ENCODE data around the gene LYRM7. TPM values are rescaled to one million over a fixed set of nuclear protein-coding genes. Genes with fewer than 3 reads are reported as not detected.

The LYRM7 gene
- 15.3 and 23.4 TPM in 2 replicates for total RNA-seq (2013; cell fraction: nucleolus; rRNA removed)
- total RNA-seq (2014; rRNA removed) = 15.1 and 19.6 TPM in 2 replicates
- total RNA-seq (2014; rRNA removed; fragmentation: Illumina TruSeq; extraction: Trizol) = 17.6 and 21.7 TPM in 2 replicates
- 13.7 and 13.9 TPM in 2 replicates for total RNA-seq (2021)
- 2.7 TPM for polyA plus RNA-seq (2011; ENCODE audit: low read depth)
- 9.2 and 21.4 TPM in 2 replicates for polyA plus RNA-seq (2011; rRNA removed)
- 3.6 and 3.7 TPM in 2 replicates for polyA plus RNA-seq (2011; cell fraction: cytosol; rRNA removed)
- 1.4 and 1.5 TPM in 2 replicates for polyA plus RNA-seq (2011; cell fraction: nucleus; rRNA removed)
- 7.1 and 8.1 TPM in 2 replicates for polyA plus RNA-seq (2012)
- 17.9 and 21.8 TPM in 2 replicates for polyA plus RNA-seq (2014; fragmentation: Illumina TruSeq; extraction: Trizol)
- 10 to 100 TPM; 25.8 to 45.7 TPM for polyA plus RNA-seq (2014; fragmentation: Nextera tagmentation; extraction: Ambion mirVana)
- 8.6 and 18.7 TPM in 2 replicates for polyA plus RNA-seq (2014; rRNA removed)
- 10 to 100 TPM; 61.0 to 68.8 TPM for polyA plus RNA-seq (2016; fragmentation: Nextera tagmentation; extraction: Ambion mirVana)
- polyA minus RNA-seq (2011; rRNA and poly(A)+ RNA removed) = 2.2 and 2.3 TPM in 2 replicates
- polyA minus RNA-seq (2011; cell fraction: cytosol; rRNA and poly(A)+ RNA removed) = 1.7 and 2.4 TPM in 2 replicates
- 0.85 and 1.2 TPM in 2 replicates for polyA minus RNA-seq (2011; cell fraction: nucleus; rRNA and poly(A)+ RNA removed)
- percentile 63 among the genes with signal in this experiment for Bru-seq, nascent RNA
- BruChase-seq, experiment 1, labeled RNA remaining after a 6-hour chase = percentile 68 among the genes with signal in this experiment
- BruChase-seq, experiment 2, labeled RNA remaining after a 2-hour chase = percentile 65 among the genes with signal in this experiment
- long read RNA-seq, experiment 1, full-length matches to known transcripts = 13 of 15 reads
- long read RNA-seq, experiment 1, partial matches to known transcripts = 0 of 15 reads
- long read RNA-seq, experiment 1, other reads (novel, unspliced or antisense) = 2 of 15 reads
- long read RNA-seq, experiment 2, full-length matches to known transcripts = 81 of 98 reads
- long read RNA-seq, experiment 2, partial matches to known transcripts = 9 of 98 reads
- long read RNA-seq, experiment 2, other reads (novel, unspliced or antisense) = 8 of 98 reads

- CTCF ChIA-PET = interaction anchor here (1.4 kb wide), 1 partner anchor 94 kb away, joined by 3 read pairs; no protein-coding TSS in a partner anchor
- 1% methylated on average over 42 of the region's 42 CpGs for WGBS (ENCODE audit: insufficient coverage, insufficient replicate concordance, low lambda C conversion rate, missing lambda C conversion rate)
- peak within 1 kb of the TSS; percentile 90 for H3K4me2 ChIP-seq (ENCODE audit: control insufficient read depth, insufficient read depth)
- no peaks in the 10 kb centered on the region for H3K9me3 ChIP-seq (replicated peaks; ENCODE audit: control insufficient read depth, insufficient read depth, low read length)
- H3K4me3 ChIP-seq = peak within 1 kb of the TSS; percentile 86
- in situ Hi-C loops (cut with MboI) (no loop called here), intact Hi-C loops (cut with micrococcal nuclease; ENCODE audit: unreplicated experiment) (loop anchor here (1.0 to 5.0 kb wide), 2 partner anchors 39 to 467 kb away; partner anchors contain the start of gene RAPGEF6)
- peaks cover 3% of the 10 kb centered on the region for H3K4me1 ChIP-seq (ENCODE audit: control insufficient read depth, insufficient read depth, low read length)
- H3K27ac ChIP-seq (ENCODE audit: control insufficient read depth, insufficient read depth) = peak within 1 kb of the TSS; percentile 65
- peak; percentile 98 for DNase-seq (ENCODE audit: low read depth, low spot score)
- peak within 1 kb of the TSS; percentile 74 for H3K9ac ChIP-seq (ENCODE audit: control insufficient read depth, insufficient read depth, low read length)
- no peaks in the 10 kb centered on the region for H3K27me3 ChIP-seq (replicated peaks in 1 of 2; ENCODE audit: control insufficient read depth in 2 of 2, insufficient read depth in 2 of 2, low read length in 1 of 2)
- H3K79me2 ChIP-seq (ENCODE audit: control insufficient read depth, insufficient read depth, low read length) = peaks cover 26% of the 10 kb centered on the region
- POLR2A ChIA-PET = interaction anchor here (1.0 to 1.4 kb wide), 3 partner anchors 92 to 211 kb away, joined by 3 read pairs; no protein-coding TSS in a partner anchor
- peak; percentile 98 for ATAC-seq
- BruUV-seq (replicated peaks) = no TSS peak
- no peaks in the 10 kb centered on the region for H4K20me1 ChIP-seq (ENCODE audit: control insufficient read depth, insufficient read depth)
- RAD21 ChIA-PET (ENCODE audit: unreplicated experiment) = interaction anchor here (1.3 to 1.4 kb wide), 4 partner anchors 39 to 93 kb away, joined by 4 to 8 read pairs (median 6); partner anchors contain the start of gene CDC42SE2
- SMC1A ChIA-PET (ENCODE audit: uncharacterized antibody, unreplicated experiment) = interaction anchor here (0.7 to 1.9 kb wide), 6 partner anchors 9 to 226 kb away, joined by 3 to 9 read pairs (median 4); no protein-coding TSS in a partner anchor
- peak within 1 kb of the TSS; percentile 93 for H2AFZ ChIP-seq (ENCODE audit: control insufficient read depth, low read depth, low read length)
- peak; percentile 96 for FAIRE-seq
- H3K36me3 ChIP-seq (ENCODE audit: control insufficient read depth in 2 of 2, insufficient read depth in 2 of 2, low read length in 1 of 2) = no peaks in the 10 kb centered on the region
- peak; percentile 94 for TF ChIP-seq RCOR1 (conservative IDR thresholded peaks at IDR 0.05; ENCODE audit: low read depth, low read length)
- TF ChIP-seq MYC (IDR thresholded peaks at IDR 0.05; ENCODE audit: insufficient read depth, insufficient read length, insufficient replicate concordance, low read length, severe bottlenecking) = peak; percentile 63
- no peak for TF ChIP-seq BCL3 (IDR thresholded peaks at IDR 0.05; ENCODE audit: borderline replicate concordance, insufficient read depth, low read depth, low read length, poor library complexity, severe bottlenecking)
- peak; percentile 86 for TF ChIP-seq BRCA1 (IDR thresholded peaks at IDR 0.05; ENCODE audit: low read depth, low read length)
- peak; percentile 41; the same call in 1 of the 2 replicates for TF ChIP-seq MEF2A (IDR thresholded peaks at IDR 0.05; ENCODE audit: insufficient read depth, low read depth, low read length)
- peak; percentile 96 for TF ChIP-seq HDGF (IDR thresholded peaks at IDR 0.05)
- TF ChIP-seq E2F4 (IDR thresholded peaks at IDR 0.05; ENCODE audit: low read depth, low read length) = peak; percentile 58; the same call in 1 of the 2 replicates
- peak; percentile 82 for TF ChIP-seq SIX5 (IDR thresholded peaks at IDR 0.05; ENCODE audit: low read depth, low read length, severe bottlenecking)
- peak; percentile 82 for TF ChIP-seq POLR2A (IDR thresholded peaks at IDR 0.05; ENCODE audit: low read depth, low read length)
- TF ChIP-seq POLR2AphosphoS2 (IDR thresholded peaks at IDR 0.05; ENCODE audit: low read depth, low read length) = peak; percentile 80
- TF ChIP-seq EZH2 (IDR thresholded peaks at IDR 0.05; ENCODE audit: borderline replicate concordance, control insufficient read depth, low read depth, low read length) = no peak
- TF ChIP-seq RAD51 (IDR thresholded peaks at IDR 0.05) = no peak
Measured at GRCh38 chr5:131170540-131171275, at the start of gene LYRM7. Gene LYRM7, plus strand, starts transcription at chr5:131170944. Its CDS starts 77 bp downstream, at chr5:131171021.
